Endometrium (tissue), 2 donors: ENCODE data around the gene PLEKHH2.

ENCODE experiments used
- FAIRE-seq: peaks from 2 replicates; lab custom pipeline; 2012; peaks lifted over from hg19 to GRCh38; lab: Jason Lieb, UNC
- donor health status: control.
- donor health status: control.

Gene PLEKHH2

DNA sequence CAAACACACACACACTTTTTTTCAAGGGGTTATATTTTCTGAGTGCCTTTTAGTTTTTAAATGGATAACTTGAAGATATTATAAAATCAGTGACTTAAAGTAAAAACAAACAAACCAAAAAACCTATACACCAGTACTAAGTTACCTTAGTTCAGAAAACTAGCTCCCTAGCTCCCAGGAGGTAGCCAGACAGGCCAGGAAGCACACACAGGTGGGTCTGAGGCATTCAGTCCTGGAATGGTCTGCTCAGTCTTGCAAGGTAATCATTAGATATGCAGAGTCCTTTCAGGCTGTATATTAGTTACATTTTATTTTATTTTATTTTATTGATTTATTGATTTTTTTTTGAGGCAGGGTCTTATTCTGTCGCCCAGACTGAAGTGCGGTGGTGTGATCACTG is 126.0 kb downstream of the PLEKHH2 start:
- no peak for FAIRE-seq

DNA sequence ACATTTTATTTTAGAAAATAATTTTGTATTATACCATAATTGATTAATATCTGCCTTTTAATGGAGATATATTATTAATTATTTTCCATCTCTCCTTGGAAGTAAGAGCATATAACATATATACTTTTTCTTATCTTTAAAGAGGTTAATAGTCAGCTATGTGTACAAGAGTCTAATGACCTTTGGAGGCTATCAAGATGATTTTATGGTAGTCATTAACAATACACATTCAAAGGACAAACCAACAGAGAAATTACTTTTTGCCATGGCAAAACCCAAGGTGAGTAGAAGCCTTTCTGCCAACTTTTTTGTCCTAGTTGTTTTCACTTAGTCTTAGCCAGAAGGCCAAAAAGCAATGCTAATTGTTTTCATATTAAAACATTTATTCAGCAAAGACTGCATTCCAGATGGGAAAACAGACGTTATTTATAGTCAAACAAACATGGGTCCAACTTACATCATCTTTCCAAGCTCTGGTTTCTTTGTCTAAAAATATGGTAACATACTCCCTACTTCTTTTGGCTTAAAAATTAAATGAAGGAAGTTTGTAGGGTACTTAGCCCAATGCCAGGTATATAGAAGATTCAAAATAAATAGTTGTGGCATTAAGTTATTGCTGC is 127.1 kb downstream of the PLEKHH2 start:
- peak; percentile 97 for FAIRE-seq

DNA sequence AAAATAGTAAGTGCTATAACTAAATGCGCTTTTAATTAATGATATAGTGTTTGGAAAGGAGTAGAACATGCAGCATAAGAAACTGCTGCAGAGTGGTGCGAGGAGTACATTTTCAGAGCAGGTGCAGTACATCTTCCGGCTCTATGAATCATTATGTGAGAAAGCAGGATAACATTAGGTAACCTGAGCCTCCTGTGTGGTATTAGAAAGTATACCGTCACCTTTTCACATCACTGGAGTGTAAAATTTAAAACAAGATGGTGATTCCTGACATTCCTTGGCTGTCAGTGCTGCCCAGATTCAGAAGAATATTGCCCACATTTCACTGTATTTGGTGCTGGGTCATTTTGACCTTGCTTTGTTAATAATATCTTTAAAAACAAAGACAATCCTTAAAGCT is 128.9 kb downstream of the PLEKHH2 start:
- no peak for FAIRE-seq

DNA sequence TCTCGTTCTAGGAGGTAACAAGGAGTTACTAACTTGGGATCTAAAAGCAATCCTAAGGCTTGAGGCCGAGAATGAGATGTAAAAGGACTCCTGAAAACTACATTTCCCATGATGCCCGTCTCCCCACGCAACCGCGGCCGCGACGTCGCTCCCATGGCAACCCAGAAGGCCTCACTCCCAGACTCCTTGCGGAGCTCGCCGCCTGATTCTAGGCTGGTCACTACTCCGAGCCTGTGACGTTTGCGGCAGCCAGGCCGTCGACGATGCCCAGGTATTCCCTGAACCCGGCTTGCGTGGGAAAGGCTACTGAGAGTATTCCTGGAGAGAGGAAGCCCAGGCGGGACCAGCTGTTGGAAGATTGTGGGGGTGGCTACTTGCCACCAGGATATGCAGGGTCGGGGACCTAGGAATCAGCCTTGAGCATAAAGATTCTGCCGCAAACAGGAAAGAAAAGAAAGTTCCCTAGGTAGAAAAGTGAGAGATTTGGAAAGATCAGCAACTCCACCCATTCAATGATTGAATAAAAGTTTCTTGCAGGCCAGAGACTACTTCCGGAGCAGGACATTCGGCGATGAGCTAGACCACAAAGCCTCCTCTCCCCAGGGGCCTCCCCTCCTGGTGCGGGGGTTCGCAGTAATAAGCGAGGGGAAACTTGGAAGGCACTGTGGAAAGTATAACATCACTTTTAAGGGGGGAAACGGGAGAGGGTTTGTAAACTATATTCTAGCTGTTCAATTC is 137.0 kb downstream of the PLEKHH2 start, which contains the start of gene DYNC2LI1:
Gene DYNC2LI1, plus strand, starts transcription at position 164 of the 738 bp plus-strand sequence. Its CDS starts 100 bp downstream, at position 264.
- FAIRE-seq, result peak; percentile 45

DNA sequence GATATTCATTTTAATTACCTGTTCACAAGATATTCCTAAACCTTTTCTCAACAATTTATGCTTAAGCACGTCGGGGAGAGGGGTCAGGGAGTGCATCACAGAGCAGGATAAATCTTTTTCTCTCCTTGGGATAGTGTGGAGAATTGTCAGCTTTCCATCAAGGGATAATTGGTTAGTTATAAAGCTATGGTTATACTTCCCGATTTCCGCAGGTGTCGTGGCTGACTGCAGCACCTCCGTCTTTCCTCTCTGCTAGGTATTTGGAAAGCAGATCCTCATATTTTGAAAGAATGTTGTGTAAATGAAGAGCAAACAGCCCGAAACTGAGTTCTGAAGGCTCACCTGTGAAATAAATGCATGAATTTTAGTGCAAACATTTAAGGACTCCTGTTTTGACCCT is 137.6 kb downstream of the PLEKHH2 start:
- no peak for FAIRE-seq

DNA sequence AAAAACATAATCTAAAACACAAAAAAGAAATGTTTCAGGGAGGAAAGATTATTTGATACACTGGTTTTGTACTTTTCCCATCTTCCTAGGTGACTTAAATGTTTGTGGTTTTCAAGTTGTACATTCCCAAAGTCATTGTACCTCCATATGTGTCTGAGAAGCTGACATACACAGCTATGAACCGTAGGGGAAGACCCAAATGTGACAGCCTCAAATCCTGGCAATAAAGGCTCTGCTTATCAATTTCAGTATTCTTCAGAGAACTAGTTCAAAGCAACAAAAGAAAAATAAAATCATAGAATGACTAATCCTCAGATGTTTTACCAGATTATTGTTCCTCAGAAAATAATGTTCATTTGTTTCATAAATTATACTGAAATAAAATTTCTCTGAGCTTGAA is 139.3 kb downstream of the PLEKHH2 start:
- no peak for FAIRE-seq

DNA sequence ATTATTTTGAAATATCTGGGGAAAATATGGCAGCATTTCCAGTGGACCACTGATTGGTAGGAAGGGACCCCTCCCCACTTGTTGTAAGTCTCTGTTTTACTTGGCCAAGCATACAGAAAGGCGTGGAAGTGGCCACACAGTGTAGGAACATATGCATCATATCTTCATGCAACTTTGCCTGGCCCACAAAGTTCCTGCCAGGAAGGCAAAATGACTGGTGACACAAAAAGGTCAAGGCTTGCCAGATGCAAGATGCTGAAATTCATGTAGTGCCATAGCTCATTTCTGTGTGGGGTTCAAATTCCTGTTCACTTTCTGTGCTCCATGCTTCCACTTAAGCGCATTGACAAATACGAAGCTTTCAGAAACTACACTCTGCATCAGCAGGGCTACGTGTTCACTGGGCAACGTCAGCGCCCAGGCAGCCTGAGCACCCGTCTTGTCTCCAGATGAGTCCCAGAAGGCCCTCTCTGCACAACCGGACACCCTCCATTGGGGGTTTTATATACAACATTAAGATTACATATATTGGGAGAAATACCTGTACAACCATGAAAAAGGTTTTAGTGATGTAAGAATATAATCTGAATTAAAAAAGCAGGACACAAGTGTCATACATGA is 140.4 kb downstream of the PLEKHH2 start:
- FAIRE-seq, result no peak

DNA sequence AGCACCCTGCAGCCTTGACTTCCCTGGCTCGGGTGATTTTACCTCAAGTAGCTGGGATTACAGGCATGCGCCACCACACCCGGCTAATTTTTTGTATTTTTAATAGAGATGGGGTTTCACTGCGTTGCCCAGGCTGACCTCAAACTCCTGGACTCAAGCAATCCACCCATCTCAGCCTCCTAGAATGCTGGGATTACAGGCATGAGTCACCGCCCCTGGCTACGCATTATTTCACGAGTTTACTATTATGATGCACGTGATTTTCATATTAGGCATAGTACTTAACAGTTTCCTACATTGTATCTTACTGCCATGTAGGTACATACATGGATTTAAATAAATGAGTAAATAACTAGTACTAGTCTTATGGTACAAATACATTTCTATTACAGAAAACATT is 141.2 kb downstream of the PLEKHH2 start:
- FAIRE-seq, result no peak

DNA sequence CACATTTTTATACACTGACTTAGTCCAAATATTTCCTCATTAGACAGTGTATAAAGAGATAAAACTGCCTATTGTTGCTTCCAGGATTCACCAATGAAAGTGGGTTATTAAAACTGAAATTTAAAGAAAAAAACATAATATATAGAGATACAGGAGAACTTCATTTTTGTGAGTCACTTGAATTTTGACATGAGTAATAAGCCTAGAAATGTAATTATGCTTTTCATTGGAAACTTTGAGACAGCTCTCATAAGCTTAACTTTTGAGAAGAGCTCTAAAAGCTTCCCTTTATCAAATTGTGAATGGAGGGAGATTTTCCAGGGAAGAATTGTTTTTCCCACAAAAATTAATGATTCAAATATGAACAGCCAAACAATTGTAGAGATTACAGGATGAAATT is 150.8 kb downstream of the PLEKHH2 start:
- no peak for FAIRE-seq

DNA sequence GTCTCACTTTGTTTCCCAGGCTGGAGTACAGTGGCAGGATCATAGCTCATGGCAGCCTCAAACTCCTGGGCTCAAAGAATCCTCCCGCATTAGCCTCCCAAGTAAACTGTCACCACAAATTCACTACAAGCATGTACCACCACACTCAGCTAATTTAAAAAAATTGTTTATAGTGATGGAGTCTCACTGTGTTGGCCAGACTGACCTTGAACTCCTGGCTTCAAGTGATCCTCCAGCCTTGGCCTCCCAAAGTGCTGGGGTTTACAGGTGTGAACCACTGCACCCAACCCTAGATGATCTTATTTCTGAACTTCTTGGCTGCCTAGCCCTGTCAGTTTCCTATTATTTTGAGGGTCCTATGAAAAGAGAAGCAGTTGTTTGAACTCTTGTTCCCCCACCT is 151.6 kb downstream of the PLEKHH2 start:
- no peak for FAIRE-seq

DNA sequence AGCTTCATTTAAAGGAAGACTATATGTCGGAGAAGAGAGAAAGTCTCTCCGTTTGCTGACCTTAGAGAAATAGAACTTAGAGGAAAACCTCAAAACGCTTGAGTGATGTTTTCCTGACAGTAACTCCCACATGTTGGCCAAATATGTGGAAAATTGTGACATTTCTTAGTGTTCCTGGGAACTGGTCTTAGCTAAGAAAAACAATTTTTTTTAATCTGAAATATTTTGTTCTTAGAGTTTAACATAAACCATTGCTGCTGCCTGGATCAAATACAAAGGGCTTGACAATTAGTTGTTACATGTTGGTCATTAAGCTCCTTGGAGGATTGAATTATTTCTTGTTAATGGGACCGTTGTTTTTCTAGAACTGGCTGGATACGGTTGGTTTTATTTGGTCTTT is 153.1 kb downstream of the PLEKHH2 start:
- peak; percentile 97 for FAIRE-seq

DNA sequence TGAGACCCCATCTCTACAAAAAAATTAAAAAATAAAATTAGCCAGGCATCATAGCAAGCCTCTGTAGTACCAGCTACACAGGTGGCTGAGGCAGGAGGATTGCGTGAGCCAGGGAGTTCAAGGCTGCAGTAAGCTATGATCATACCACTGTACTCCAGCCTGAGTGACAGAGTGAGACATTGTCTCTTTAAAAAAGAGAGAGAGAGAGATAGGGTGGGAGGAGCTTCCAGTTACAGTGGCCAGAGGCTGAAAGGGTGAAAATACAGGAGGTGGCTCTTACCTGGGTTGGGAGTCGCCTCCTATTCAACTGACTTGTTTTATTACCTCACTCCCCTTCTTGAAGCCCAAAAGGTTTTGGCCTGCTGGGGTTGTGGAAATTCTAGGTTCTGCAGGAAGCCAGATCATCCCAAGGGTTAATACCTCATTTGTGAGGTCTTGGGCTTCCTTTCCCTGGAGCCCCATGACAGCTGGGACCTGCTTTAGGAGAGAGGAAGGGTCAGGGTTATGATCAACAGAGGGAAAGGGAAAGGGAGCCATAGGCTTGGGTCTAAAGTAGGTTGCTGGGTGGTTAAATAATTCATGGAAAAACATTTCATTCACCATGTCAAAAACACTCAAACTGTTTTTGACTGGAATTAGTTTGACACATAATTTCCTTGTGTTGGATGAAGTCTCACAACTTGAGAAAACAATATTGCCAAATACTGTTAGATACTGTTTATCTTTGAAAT is 154.1 kb downstream of the PLEKHH2 start:
- FAIRE-seq, result no peak

DNA sequence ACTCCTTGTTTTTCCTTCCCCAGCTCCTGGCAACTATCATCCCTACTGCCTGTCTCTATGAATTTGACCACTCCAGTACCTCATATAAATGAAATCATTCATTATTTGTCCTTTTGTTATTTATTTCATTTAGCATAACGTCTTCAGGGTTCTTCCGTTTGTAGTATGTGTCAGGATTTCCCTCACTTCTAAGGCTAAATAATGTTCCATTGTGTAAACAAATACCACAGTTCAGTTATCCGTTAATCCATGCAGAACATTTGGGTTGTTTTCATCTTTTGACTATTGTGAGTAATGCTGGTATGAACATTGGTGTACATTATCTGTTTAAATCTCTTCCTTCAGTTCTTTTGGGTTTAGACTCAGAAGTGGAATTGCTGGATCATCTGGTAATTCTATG is 155.6 kb downstream of the PLEKHH2 start:
- FAIRE-seq, result no peak

DNA sequence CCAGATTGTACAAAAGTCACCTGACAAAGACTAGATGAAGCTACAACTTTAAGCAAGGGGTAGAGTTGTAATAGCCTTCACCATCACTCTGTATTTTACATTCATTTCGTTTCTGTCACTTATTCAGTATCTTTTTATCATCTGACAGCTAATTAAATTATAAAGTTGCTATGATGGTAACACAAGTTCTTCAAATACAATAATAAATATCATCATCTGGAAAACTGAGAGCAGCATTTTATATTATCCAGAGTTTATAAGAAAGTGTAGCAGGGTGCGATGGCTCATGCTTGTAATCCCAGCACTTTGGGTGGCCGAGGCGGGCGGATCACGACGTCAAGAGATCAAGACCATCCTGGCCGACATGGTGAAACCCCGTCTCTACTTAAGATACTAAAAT is 157.9 kb downstream of the PLEKHH2 start:
- FAIRE-seq, result no peak

DNA sequence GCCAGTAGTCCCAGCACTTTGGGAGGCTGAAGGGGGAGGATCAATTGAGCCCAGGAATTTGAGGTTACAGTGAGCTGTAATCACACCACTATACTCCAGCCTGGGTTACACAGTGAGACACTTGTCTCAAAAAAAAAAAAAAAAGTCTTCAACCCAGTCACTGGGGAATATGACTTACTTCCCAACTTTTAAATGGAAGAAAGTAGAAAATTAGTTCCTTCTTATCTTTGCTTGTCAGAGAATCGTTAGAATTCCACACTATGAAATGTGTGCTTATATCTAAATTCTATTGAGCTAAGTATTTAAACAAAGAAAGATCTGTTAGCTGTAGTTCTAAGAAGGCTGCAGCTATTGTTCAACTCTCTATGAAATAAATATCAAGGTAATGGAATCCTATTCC is 159.1 kb downstream of the PLEKHH2 start:
- no peak for FAIRE-seq

DNA sequence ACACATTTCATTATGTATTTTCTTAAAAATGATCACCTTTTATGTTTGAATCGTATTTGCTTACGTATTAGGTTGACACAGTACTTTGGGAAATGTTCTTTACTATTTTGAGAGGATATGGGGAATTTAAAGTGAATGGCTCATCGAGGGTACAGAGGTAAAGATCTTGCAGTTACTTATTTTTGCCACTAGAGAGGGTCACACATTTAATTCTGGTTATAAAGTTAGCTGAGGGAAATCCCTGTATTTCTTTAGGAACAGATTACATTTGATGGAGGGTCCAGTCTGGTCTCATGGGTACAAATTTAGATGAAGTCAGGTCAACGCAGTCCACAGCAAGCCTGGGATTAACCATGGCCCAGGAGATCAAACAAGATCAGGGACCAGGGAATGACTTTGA is 161.2 kb downstream of the PLEKHH2 start:
- no peak for FAIRE-seq

DNA sequence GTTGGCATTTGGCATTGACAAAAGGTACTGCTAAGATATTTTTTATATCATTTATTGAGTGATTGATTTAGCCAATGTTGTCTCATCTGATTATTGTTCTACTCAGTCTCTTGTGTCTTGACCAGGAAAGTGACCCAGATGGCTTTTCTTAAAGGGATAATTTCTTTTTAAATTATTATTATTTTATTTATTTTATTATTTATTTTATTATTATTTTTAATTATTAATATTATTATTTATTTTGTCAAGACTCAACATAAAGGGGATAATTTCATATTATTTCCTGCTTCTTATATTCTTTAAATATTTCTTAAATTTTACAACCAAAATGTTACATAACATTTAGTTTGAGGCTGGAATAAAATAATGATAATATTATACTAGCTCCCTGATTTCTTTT is 163.8 kb downstream of the PLEKHH2 start:
- FAIRE-seq, result peak; percentile 31

DNA sequence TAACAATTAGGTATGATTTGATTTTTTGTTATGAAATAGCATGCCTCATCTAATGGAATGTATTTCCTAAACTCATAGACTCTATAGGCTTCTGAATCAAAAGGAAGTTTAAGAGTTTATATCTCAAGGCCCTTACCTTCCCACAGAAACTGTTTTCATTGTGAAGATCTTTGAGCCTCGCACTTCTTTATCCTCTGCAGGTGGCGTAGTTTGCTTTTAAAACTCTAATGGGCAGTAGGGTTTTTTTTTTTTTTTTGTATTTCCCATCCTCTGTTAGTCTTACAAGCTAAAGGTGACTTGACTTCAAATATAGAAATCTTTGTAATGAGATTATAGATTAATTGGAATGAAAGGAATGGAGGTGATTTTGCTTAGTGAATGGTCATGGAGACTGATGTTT is 165.1 kb downstream of the PLEKHH2 start:
- FAIRE-seq, result no peak

DNA sequence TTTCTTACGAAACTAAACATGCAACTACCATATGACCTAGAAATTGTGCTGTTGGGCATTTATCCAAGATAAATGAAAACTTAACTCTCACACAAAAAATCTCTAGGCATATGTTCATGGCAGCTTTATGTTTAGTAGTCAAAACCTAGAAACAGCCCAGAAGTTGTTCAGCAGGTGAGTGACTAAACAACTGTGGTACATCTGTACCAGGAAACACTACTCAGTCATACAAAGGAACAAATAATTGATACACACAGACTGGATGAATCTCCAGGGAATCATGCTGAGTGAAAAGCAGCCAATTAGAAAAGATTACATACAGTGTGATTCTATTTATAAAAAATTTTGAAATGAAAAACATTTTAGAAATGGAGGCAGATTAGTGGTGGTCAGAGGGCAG is 166.1 kb downstream of the PLEKHH2 start:
- FAIRE-seq, result no peak

DNA sequence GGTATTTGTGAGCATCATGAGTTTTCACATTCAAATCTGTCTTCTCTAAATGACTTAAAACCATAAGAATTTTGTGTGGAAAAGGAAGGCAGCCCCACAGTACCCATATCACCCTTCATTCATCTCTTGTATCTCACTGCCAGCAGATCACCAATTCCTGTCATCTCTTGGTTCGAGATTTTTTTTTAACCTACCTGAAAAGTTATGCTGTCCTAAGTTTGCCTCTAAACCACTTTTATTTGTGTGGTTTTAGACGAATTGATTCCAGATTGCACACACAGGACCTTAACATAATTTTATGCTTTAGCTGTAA is 169.6 kb downstream of the PLEKHH2 start:
- FAIRE-seq, result no peak

DNA sequence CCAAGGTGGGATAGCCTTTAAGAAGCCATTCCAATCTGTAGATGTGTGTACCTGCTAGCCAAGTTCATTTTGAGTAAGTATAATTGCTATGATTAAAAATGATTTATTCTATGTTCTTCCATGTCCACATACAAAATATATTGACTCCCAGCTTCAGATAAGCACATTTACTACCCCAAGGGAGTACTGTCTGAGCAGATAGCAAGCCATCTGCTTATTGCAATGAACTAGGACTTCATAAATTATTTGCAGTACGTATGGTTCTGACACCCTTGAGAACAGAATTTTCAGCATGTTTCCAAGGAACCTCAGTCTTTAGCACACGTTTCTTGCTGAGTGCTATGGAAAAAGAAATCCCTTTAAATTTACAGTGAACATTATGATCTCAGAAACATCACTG is 173.4 kb downstream of the PLEKHH2 start:
- FAIRE-seq, result no peak

DNA sequence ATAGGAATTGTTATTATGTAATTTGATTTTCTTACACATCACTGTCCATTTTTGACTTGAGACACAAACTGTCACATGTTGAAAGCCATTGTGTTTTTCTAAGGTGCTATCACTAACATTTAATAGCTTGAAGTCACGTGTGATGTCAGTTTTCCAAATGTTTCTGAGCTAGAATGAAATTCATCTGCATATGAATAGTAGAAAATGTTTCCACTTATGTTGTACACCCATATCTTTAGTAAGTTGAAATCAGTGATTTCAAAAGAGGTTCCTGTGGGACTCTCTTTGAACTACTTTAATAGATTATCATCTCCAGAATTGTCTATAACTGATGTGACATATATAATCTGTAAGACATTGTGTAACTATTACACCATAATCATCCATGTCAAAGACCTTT is 173.8 kb downstream of the PLEKHH2 start:
- FAIRE-seq, result no peak

DNA sequence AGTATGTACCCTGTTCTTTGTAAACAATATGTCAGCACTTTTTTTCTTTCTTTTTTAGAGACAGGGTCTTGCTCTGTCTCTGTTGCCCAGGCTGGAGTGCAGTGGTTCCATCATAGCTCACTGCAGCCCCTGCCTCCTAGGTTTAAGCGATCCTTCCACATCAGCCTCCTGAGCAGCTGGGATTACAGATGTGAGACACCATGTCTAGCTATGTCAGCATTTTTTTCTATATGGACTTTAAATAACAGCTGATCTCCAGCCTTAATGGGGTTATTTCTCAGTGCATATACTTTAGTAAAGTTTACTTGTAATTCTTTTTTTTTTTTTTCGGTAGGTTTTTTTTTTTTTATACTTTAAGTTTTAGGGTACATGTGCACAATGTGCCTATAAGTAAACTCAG is 174.9 kb downstream of the PLEKHH2 start:
- FAIRE-seq, result no peak
